Nephron (organoid): ENCODE results near the gene DDX5.

Experiments used
- H3K27ac Mint-ChIP-seq, 3 experiments: 2 replicates each; pipeline ENCODE4 v1.8.0; 2020; ENCODE audit warnings: mixed read lengths in 3 of 3, mild to moderate bottlenecking in 2 of 3, moderate library complexity in 1 of 3
- H3K27me3 Mint-ChIP-seq: 2 replicates; pipeline ENCODE4 v1.8.0; 2021; ENCODE audit warnings: low read depth, mild to moderate bottlenecking, moderate library complexity, mixed read lengths
- H3K36me3 Mint-ChIP-seq: 2 replicates; pipeline ENCODE4 v1.8.0; 2020; ENCODE audit warnings: low read depth, mixed read lengths
- H3K4me1 Mint-ChIP-seq: 2 replicates; pipeline ENCODE4 v1.8.0; 2020; ENCODE audit warnings: mixed read lengths
- H3K4me3 Mint-ChIP-seq, 3 experiments: 2 replicates each; pipeline ENCODE4 v1.8.0; 2020; ENCODE audit warnings: mild to moderate bottlenecking in 3 of 3, mixed read lengths in 3 of 3, moderate library complexity in 2 of 3
- H3K9me3 Mint-ChIP-seq: 2 replicates; pipeline ENCODE4 v1.8.0; 2020; ENCODE audit warnings: mixed read lengths
- TF ChIP-seq, protein P1 (sequence below), 3 experiments: fragments of 200-600 bp; sonication (generic); IDR thresholded peaks; one replicate each; pipeline ENCODE4 v1.5.0; 2021; ENCODE audit warnings: antibody characterized with exemption in 3 of 3; ENCODE audit not compliant: unreplicated experiment in 3 of 3

Gene DDX5

DNA sequence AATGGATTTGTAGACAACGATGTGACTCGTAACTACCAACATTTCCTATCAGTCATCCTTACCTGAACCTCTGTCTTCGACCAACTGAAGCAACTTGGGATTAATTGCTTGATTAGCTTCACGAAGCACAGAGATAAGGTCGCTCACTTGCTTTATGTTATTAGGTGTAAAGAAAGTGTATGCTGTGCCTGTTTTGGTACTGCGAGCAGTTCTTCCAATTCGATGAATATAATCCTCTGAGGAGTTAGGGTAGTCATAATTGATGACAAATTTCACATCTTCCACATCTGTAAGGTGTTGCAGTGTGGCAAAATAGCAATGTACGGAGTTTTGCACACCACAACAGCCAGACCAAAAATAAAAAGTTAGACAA is 5.6 kb downstream of the DDX5 start:
- peaks cover 69% of the 10 kb centered on the region for H3K36me3 Mint-ChIP-seq
- peak overlapping the region in 2 of 3 experiments; percentile 7 to 20 for H3K4me3 Mint-ChIP-seq
- H3K27ac Mint-ChIP-seq: peak overlapping the region in 1 of 3 experiments; percentile 46
- TF ChIP-seq, protein P1, sequence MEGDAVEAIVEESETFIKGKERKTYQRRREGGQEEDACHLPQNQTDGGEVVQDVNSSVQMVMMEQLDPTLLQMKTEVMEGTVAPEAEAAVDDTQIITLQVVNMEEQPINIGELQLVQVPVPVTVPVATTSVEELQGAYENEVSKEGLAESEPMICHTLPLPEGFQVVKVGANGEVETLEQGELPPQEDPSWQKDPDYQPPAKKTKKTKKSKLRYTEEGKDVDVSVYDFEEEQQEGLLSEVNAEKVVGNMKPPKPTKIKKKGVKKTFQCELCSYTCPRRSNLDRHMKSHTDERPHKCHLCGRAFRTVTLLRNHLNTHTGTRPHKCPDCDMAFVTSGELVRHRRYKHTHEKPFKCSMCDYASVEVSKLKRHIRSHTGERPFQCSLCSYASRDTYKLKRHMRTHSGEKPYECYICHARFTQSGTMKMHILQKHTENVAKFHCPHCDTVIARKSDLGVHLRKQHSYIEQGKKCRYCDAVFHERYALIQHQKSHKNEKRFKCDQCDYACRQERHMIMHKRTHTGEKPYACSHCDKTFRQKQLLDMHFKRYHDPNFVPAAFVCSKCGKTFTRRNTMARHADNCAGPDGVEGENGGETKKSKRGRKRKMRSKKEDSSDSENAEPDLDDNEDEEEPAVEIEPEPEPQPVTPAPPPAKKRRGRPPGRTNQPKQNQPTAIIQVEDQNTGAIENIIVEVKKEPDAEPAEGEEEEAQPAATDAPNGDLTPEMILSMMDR (IDR thresholded peaks at IDR 0.05; ENCODE audit: unreplicated experiment in 3 of 3): no peak
- H3K4me1 Mint-ChIP-seq: peaks cover 62% of the 10 kb centered on the region
- H3K27me3 Mint-ChIP-seq: no peaks in the 10 kb centered on the region
- H3K9me3 Mint-ChIP-seq: no peaks in the 10 kb centered on the region

DNA sequence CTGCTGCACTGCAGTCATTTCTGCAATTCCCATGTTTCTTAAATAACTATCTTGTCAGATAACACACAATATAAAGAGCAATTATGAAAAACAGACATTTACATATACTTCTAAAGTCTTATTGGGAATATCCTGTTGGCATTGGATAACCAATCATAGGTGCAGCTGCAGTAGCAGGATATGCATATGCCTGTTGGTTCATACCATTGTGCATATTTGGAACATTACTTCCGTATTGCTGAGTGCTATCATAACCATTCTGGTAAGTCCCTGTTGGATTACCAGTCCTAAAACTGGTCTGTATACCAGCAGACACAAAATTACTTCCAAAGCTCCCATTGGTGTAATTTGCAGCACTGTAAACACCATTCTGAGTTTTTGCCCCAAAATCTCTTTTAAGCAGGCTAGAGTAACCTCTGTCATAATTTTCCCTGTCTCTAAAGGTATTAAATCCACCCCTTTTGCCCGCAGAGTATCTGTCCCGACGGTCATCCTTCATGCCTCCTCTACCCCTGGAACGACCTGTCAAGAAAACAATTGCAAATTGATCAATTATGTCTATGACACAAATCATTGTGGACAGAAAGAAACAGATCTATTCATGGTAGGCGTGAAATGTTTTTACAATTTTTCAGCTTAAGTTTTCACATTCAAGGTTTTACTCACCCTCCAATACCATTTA is 6.1 kb downstream of the DDX5 start:
- H3K4me1 Mint-ChIP-seq: peaks cover 60% of the 10 kb centered on the region
- no peaks in the 10 kb centered on the region for H3K27me3 Mint-ChIP-seq
- H3K36me3 Mint-ChIP-seq: peaks cover 66% of the 10 kb centered on the region
- H3K9me3 Mint-ChIP-seq: no peaks in the 10 kb centered on the region
- peak overlapping the region in 1 of 3 experiments; percentile 46 for H3K27ac Mint-ChIP-seq
- TF ChIP-seq, protein P1 (IDR thresholded peaks at IDR 0.05; ENCODE audit: unreplicated experiment in 3 of 3): no peak
- H3K4me3 Mint-ChIP-seq: peak overlapping the region; percentile 4 to 14 (median 7)

DNA sequence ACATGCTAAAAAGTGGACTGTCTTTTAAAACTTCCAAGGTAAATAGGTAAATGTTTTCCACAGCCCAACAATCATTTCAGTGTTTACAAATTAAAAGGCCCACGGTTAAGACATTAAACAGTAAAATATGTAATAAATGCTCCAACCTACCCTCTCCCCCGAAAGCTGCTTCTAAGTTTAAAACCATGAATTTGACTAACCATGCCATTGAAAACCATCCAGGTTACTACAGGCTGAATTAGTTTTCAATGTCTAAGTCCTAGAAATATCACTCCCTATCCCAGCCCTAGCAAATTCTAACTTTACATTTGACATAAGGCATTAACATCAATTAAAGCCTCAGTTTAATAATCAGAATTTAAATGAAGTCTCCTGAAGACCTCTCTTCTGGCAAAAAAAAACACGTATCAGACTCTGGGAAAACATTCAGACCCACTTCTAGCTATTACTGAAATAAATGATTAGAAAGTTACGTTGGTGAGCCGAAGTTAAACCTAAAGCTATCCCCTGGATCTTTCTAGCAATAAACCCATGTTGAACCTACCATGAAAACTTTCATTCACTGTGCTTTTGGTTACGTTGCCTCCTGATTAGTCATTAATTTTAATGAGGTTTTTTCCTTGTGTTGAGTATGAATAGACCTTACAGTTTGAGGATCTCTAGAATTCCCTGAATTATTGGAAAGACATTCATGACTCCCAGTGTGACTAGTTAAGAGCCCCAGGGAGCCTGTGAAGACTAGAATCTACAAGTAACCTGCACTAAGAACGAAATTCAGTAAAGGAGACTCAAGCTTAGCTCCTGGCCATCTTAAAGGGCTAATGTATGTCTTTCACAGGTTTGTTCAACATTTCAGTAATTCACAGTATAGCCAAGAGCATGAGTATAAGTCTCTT is 7.5 kb downstream of the DDX5 start:
- H3K4me3 Mint-ChIP-seq: peak overlapping the region; percentile 67 to 97 (median 75)
- peaks cover 59% of the 10 kb centered on the region for H3K4me1 Mint-ChIP-seq
- no peaks in the 10 kb centered on the region for H3K9me3 Mint-ChIP-seq
- peak overlapping the region; percentile 40 to 92 (median 82) for H3K27ac Mint-ChIP-seq
- no peaks in the 10 kb centered on the region for H3K27me3 Mint-ChIP-seq
- TF ChIP-seq, protein P1 (IDR thresholded peaks at IDR 0.05; ENCODE audit: unreplicated experiment in 3 of 3): no peak
- peaks cover 58% of the 10 kb centered on the region for H3K36me3 Mint-ChIP-seq

GRCh38 chr17:64497565-64498035 is 8.5 kb downstream of the DDX5 start:
- no peaks in the 10 kb centered on the region for H3K27me3 Mint-ChIP-seq
- TF ChIP-seq, protein P1 (IDR thresholded peaks at IDR 0.05; ENCODE audit: unreplicated experiment in 3 of 3): no peak
- H3K27ac Mint-ChIP-seq: peak overlapping the region; percentile 82 to 96 (median 92)
- peaks cover 52% of the 10 kb centered on the region for H3K36me3 Mint-ChIP-seq
- peaks cover 50% of the 10 kb centered on the region for H3K4me1 Mint-ChIP-seq
- H3K9me3 Mint-ChIP-seq: no peaks in the 10 kb centered on the region
- peak overlapping the region; percentile 97 to 99 (median 98) for H3K4me3 Mint-ChIP-seq

DNA sequence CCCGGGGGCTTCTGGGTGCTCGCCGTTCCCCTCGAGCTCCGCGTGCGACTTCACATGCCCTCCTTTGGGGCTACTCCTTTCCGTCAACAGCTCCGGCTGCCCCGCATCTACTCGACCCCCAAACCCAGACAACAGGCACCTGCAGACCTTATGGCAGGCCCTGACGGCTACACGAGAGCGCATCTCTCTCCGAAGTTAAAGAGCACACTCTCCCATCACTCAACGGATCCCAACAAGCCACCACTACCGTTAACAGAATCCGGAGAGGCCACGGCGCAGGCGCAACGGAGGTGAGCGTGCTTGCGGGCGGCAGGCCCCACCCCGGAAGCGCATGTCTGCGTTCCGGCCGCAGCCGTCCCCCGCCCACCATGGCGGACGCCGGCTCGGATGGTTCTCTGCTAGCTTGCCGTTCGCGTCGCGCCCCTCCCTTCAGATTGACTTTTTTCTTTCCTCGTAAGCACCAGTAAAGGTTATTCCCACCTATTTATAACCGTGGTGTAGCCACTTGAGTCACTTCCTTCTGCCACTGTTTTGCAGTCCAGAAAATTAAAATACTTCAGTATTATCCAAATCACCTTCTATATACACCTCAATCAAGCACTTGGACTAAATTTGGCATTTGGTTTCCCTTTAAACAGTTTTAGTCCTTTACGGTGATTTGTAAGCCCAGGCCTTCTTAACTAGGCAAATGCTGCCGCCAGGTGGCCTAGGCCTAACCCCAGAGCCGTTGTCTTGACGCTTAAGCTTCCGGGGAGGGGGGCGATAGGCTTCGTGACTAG is 9.1 kb downstream of the DDX5 start, which contains the start of gene POLG2:
TSS of gene POLG2 (minus strand) at position 269 of the 779 bp plus-strand sequence. CDS start at position 183, 86 bp downstream.
- peak within 1 kb of the TSS; percentile 97 to 99 (median 98) for H3K4me3 Mint-ChIP-seq
- H3K27ac Mint-ChIP-seq: peak within 1 kb of the TSS; percentile 82 to 96 (median 92)
- peaks cover 45% of the 10 kb centered on the region for H3K4me1 Mint-ChIP-seq
- H3K36me3 Mint-ChIP-seq: peaks cover 49% of the 10 kb centered on the region
- no peaks in the 10 kb centered on the region for H3K27me3 Mint-ChIP-seq
- no peaks in the 10 kb centered on the region for H3K9me3 Mint-ChIP-seq
- TF ChIP-seq, protein P1 (IDR thresholded peaks at IDR 0.05; ENCODE audit: unreplicated experiment in 3 of 3): peak; percentile 42 to 58 (median 45)
